NCI-H524 treated with DMSO at 0.1 percent for 48 hours (cell line): Measurements from ENCODE around the gene PSPN.
"Not testable (repeated sequence)": the region's sequence is repeated elsewhere in the genome, so short reads cannot be mapped to it uniquely, and the experiment has no call there.

Experiments
- DNase-seq: peaks from one replicate; lab custom pipeline; 2025; lab: John Stamatoyannopoulos, UW

PSPN gene

GRCh38 chr19:6373096-6373812 is 2.5 kb downstream of the PSPN start:
- DNase-seq: peak; percentile 77

DNA sequence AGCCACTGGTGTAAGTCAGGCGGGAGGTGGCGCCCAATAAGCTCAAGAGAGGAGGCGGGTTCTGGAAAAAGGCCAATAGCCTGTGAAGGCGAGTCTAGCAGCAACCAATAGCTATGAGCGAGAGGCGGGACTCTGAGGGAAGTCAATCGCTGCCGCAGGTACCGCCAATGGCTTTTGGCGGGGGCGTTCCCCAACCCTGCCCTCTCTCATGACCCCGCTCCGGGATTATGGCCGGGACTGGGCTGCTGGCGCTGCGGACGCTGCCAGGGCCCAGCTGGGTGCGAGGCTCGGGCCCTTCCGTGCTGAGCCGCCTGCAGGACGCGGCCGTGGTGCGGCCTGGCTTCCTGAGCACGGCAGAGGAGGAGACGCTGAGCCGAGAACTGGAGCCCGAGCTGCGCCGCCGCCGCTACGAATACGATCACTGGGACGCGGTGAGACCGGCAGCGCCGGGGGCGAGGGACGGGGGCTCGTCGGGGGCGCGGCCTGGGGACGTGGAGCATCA is 3.1 kb downstream of the PSPN start, which contains the start of gene ALKBH7:
ALKBH7 (plus strand) TSS at position 201 of the 502 bp plus-strand sequence; CDS start at position 228, 27 bp downstream.
- DNase-seq: peak; percentile 99

DNA sequence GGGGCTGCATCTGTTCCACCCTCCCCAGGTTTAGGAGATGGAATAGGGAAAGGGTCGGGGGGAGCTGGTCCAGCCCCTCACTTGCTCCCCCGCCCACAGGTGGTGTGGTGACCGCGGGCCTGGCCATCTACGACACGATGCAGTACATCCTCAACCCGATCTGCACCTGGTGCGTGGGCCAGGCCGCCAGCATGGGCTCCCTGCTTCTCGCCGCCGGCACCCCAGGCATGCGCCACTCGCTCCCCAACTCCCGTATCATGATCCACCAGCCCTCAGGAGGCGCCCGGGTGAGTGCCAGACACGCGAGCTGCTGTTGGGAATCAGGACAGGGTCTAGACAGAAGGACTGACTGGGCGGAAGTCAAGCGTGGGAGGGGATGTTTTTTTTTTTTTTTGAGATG is 11.4 kb downstream of the PSPN start:
- no peak for DNase-seq

DNA sequence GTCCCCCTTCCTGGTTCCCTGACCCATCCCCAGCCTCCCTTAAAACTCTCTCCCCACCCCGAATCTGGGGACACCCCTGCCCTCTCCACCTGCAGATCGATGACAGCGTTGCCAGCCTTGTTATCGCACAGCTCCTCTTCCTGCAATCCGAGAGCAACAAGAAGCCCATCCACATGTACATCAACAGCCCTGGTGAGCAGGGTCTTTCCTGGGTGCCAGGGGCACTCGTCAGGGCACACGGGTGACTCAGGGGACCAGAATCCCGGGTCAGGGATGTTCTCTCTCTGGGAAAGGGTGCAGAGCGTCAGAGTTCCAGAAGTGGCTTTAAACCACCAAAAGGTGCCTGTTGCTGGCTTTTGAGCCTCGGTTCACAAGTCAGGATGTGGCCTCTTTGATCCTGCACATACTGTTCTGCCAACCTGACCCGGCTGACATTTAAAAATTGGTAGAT is 13.4 kb downstream of the PSPN start:
- DNase-seq: no peak

GRCh38 chr19:6362027-6362350 is 13.7 kb downstream of the PSPN start:
- no peak for DNase-seq

DNA sequence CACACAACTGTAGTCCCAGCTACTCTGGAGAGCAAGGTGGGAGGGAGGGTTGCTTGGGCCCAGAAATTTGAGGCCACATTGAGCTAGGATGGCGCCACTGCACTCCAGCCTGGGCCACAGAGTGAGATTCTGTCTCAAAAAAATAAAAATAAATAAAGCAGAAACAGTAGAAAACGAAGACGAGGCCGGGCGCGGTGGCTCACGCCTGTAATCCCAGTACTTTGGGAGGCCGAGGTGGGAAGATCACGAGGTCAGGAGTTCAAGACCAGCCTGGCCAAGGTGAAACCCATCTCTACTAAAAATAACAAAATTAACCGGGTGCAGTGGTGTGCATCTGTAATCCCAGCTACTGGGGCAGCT is 14.9 kb downstream of the PSPN start:
- DNase-seq: not testable (repeated sequence)

DNA sequence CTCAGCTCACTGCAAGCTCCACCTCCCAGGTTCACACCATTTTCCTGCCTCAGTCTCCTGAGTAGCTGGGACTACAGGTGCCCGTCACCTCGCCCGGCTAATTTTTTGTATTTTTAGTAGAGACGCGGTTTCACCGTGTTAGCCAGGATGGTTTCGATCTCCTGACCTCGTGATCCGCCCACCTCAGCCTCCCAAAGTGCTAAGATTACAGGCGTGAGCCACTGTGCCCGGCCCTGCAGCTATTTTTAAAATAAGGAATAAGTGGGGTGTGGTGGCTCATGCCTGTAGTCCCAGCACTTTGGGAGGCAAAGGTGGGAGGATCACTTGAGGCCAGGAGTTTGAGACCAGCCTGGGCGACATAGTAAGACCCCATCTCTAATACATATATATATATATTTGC is 15.3 kb downstream of the PSPN start:
- not testable (repeated sequence) for DNase-seq

GRCh38 chr19:6359568-6360341 is 16.0 kb downstream of the PSPN start:
- DNase-seq: no peak

DNA sequence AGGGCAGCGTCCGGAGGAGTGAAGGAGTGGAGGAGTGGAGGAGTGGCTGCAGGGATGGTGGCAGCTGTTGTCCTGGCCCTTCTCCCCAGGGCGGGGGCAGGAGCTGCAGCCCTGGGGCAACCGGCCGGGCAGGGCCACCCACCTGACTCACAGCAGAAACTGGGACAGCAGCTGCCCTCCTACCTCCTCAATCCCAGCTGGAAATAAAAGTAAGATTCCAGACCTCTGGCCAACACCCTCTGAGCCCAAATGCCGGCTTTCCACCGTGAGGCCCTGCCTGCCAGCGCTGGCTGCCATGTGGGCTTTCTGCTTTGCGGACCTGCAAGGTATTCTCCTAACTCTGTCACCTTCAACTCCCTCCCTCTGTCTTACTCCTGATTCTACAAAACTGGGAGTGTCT is 17.7 kb downstream of the PSPN start:
- DNase-seq: no peak

GRCh38 chr19:6357174-6357573 is 18.6 kb downstream of the PSPN start:
- no peak for DNase-seq

GRCh38 chr19:6355321-6356040 is 20.3 kb downstream of the PSPN start:
- not testable (repeated sequence) for DNase-seq

DNA sequence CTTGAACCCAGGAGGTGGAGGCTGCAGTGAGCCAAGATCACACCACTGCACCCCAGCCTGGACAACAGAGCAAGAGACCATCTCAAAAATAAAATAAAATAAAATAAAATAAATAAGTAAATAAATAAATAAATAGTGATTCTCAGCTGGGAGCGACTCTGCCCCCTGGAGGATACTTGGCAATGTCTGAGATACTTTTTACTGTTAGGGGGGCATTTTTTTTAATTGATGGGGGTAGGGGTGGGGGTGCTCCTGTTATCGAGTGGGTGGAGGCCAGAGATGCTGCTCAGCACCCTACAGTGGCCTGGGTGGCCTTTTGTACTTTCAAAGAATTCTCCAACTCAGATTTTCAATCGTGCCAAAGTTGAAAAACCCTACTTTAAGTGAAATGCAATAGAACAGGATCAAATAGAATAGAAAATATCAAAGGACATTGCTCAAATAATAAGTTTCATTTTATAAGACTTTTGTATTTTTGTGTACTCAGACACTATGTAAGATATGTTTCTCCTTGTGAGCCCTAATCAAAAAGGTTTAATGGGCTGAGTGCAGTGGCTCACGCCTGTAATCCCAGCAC is 21.5 kb downstream of the PSPN start:
- DNase-seq: no peak

DNA sequence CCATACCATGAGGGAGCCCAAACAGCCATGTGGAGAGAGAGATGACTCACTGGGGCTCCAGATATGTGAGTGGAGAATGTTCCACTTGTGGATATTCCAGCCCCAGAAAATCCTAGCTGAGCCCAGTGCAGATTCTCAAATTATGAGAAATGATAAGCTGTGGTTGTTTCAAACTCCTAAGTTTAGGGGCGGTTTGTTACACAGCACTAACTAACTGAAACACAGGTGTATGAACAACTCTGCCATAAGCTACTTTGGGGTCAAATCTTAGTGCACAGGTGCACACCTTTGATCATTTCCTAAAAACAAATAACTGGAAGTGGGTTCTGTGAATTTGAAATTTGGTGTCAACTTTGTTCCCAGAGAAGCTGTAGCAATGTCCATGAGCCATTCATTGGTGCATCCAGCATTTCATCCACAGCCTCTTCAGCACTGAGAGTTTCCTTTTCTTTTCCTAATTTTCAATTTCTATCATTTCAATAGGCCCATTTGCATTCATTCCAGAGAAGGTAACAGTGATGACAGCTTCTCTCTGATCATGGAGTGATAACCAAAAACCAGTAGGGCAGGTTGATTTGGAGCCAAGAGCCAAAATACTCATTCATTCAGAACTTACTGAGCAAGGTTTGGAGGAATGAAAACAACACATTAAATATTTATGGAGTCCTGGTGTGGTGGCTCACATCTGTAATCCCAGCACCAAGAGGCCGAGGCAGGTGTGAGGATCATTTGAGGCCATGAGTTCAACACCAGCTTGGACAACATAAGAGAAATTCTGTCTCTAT is 23.2 kb downstream of the PSPN start:
- no peak for DNase-seq

GRCh38 chr19:6350688-6351087 is 25.0 kb downstream of the PSPN start:
- DNase-seq: no peak

DNA sequence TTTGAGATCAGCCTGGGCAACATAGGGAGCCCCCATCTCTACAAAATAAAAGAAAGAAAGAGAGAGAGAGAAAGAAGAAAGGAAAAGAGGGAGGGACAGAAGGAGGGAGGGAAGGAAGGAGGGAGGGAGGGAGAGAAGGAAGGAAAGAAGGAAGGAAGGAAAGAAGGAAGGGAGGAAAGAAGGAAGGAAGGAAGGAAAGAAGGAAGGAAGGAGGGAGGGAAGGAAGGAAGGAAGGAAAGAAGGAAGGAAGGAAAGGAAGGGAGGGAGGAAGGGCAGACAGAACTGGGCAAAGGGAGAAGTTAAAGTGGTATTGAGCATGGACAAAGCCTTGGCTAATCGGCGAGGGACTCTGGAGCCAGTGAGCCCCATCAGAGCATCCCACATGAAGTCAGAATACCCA is 26.5 kb downstream of the PSPN start:
- DNase-seq: not testable (repeated sequence)

GRCh38 chr19:6343462-6343861 is 32.3 kb downstream of the PSPN start:
- DNase-seq: no peak

GRCh38 chr19:6340493-6341201 is 35.1 kb downstream of the PSPN start:
- no peak for DNase-seq

DNA sequence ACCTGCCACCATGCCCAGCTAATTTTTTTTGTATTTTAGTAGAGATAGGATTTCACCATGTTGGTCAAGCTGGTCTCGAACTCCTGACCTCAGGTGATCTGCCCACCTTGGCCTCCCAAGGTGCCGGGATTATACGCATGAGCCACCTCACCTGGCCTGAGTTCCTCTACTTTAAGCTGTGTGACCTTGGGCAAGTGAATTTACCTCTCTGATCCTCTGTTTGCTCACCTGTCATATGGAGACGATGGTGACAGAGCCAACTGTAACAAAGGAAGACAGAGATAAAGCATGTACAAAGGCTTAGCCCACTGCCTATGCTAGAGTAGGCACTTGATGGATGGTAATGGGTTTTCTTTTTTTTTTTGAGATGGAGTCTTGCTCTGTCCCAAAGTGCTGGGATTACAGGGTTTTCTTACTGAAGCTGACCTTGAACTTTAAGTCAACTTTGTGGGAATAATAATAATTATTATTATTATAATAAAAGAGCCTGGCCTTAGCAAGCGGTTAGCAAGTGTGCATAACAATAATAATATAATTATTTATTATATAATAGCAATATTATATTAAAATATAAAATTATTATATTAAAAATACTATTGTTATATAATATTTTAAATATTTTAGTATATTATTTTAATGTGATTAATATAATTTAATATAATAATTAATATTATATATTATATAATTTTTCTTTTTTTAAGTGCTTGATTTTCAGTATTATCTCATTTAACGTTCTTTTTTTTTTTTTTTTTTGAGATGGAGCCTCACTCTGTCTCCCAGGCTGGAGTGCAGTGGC is 41.0 kb downstream of the PSPN start:
- no peak for DNase-seq

DNA sequence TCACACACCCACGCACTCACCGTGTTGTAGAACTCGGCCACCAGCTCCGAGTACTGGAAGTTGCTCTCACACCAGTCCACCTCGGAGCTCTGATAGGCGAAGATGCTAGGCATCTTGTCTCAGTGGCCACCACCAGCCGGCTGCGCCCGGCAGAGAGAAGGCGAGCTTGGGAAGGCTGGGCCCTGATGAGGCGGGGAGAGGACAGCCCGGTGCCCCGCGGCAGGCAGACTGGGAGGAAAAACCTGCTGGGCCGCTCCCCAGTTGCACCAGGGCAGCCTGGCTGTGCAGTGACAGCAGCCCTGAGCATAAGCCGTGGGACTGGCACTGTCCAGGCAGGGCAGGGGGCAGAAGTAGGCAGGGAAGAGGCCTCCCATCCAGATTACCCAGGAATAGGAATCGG is 42.3 kb downstream of the PSPN start, which contains the start of gene ACER1:
ACER1 (minus strand) TSS at position 174 of the 400 bp plus-strand sequence; CDS start at position 113, 61 bp downstream.
- no peak for DNase-seq

DNA sequence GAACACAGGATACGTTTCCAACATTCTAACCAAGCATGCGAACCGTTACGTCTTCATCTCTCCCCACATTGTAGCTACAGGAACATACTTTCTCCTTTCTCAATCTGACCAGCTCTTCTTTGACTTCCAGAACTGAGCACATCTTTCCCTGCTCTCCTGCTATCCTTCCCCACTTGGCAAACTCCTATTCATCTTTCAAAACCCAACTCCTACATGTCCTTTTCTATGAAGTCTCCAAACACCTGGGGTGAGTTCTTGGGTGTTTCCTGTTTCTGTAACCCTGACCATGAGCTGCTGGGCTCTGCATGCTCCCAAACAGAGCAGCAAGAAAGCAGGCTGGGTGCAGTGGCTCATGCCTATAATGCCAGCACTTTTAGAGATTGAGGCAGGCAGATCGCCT is 48.9 kb downstream of the PSPN start:
- DNase-seq: no peak
